HUES6 (cell line): ENCODE measurements around the gene HOXD4.

Experiments
- H3K27ac ChIP-seq: 2 replicates; pipeline ENCODE4 v1.7.0; 2013; ENCODE audit warnings: low read depth, mild to moderate bottlenecking, low read length, inconsistent platforms
- H3K27me3 ChIP-seq: 2 replicates; pipeline ENCODE4 v1.6.1; 2013; ENCODE audit warnings: low read length; ENCODE audit not compliant: control insufficient read depth, insufficient read depth
- H3K36me3 ChIP-seq: 2 replicates; pipeline ENCODE4 v1.6.1; 2013; ENCODE audit warnings: low read length; ENCODE audit not compliant: control insufficient read depth, insufficient read depth
- H3K4me1 ChIP-seq: 2 replicates; pipeline ENCODE4 v1.6.1; 2013; ENCODE audit warnings: low read length; ENCODE audit not compliant: control insufficient read depth, insufficient read depth
- H3K4me3 ChIP-seq: 2 replicates; pipeline ENCODE4 v1.5.1; 2013; ENCODE audit warnings: low read depth, low read length
- H3K9ac ChIP-seq: one replicate; pipeline ENCODE4 v1.6.1; 2013; ENCODE audit warnings: mild to moderate bottlenecking, low read length
- H3K9me3 ChIP-seq: 2 replicates; pipeline ENCODE4 v1.6.1; 2013; ENCODE audit warnings: low read depth, low read length; ENCODE audit not compliant: control insufficient read depth, insufficient read depth

The HOXD4 gene

DNA sequence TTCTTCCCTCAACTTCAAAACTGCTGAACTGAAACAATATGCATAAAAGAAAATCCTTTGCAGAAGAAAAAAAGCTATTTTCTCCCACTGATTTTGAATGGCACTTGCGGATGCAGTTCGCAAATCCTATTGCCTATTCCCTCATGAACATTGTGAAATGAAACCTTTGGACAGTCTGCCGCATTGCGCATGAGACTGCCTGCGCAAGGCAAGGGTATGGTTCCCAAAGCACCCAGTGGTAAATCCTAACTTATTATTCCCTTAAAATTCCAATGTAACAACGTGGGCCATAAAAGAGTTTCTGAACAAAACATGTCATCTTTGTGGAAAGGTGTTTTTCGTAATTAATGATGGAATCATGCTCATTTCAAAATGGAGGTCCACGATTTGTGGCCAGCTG lies 13.4 kb upstream of the HOXD4 start:
- no peaks in the 10 kb centered on the region for H3K36me3 ChIP-seq
- no peaks in the 10 kb centered on the region for H3K9me3 ChIP-seq
- peaks cover 100% of the 10 kb centered on the region for H3K27me3 ChIP-seq
- H3K4me3 ChIP-seq = peak overlapping the region; percentile 53; the same call in 1 of the 2 replicates
- peaks cover 14% of the 10 kb centered on the region for H3K4me1 ChIP-seq
- peak overlapping the region; percentile 63 for H3K9ac ChIP-seq
- no peak overlapping the region for H3K27ac ChIP-seq

DNA sequence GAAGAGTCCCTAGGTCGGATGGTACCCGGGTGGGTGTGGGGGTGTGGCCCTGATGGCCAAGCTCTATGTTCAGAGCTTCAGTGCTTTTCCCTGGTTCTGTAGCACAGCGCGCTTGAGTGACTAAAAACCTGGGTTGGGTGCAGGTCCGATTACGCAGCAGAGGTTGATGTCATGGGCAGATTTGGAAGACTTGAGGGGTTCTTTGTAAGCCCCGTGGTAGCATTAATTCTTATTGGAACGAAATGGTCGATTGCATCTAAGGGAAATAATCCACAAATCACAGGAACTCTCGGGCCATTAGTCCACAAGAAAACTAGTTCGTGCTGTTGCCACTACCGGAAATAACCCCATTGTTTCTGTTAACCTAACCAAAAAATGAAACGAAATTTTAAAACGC lies 12.8 kb upstream of the HOXD4 start:
- H3K36me3 ChIP-seq = no peaks in the 10 kb centered on the region
- peak overlapping the region; percentile 12; the same call in 1 of the 2 replicates for H3K4me3 ChIP-seq
- H3K27me3 ChIP-seq = peaks cover 100% of the 10 kb centered on the region
- peak overlapping the region; percentile 63 for H3K9ac ChIP-seq
- no peaks in the 10 kb centered on the region for H3K9me3 ChIP-seq
- H3K4me1 ChIP-seq = peaks cover 14% of the 10 kb centered on the region
- H3K27ac ChIP-seq = no peak overlapping the region

DNA sequence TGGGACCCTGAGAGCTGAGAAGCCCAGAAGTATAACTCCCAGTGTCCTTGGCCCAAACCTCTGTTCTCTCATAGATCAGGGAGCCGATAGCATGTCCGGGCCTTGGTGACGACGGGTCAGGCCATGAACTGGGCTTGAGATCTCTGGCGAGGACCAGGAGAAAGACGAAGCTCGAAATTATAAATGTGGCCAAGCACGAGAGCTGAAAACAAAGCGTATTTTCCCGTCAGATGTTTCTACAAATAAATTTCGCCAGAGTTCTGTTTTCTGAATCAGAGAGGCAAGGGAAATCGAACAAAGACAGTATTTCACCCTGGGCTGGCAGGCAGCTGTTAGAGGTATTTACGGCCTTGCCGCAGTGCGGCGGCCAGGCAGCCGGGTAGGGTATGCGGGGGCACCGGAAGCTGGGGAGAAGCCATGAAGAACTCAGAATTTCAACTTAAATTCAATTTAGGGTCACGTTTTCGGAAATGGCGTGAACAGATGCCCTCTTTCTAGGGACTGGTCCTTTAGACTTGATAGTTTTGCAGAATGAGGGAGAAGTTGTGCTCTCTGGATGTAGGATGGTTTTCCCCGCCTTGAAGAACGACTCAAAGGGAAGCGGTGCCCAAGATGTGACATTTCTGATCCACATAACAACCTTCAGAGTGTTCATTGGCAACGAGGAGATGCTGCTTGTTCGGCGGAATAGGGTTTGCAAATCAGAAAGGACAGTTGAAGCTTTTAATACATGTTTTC lies 12.3 kb upstream of the HOXD4 start:
- H3K9me3 ChIP-seq = no peaks in the 10 kb centered on the region
- H3K27ac ChIP-seq = no peak overlapping the region
- H3K9ac ChIP-seq = peak overlapping the region; percentile 63
- peaks cover 12% of the 10 kb centered on the region for H3K4me1 ChIP-seq
- peaks cover 100% of the 10 kb centered on the region for H3K27me3 ChIP-seq
- H3K36me3 ChIP-seq = no peaks in the 10 kb centered on the region
- peak overlapping the region; percentile 26; the same call in 1 of the 2 replicates for H3K4me3 ChIP-seq

DNA sequence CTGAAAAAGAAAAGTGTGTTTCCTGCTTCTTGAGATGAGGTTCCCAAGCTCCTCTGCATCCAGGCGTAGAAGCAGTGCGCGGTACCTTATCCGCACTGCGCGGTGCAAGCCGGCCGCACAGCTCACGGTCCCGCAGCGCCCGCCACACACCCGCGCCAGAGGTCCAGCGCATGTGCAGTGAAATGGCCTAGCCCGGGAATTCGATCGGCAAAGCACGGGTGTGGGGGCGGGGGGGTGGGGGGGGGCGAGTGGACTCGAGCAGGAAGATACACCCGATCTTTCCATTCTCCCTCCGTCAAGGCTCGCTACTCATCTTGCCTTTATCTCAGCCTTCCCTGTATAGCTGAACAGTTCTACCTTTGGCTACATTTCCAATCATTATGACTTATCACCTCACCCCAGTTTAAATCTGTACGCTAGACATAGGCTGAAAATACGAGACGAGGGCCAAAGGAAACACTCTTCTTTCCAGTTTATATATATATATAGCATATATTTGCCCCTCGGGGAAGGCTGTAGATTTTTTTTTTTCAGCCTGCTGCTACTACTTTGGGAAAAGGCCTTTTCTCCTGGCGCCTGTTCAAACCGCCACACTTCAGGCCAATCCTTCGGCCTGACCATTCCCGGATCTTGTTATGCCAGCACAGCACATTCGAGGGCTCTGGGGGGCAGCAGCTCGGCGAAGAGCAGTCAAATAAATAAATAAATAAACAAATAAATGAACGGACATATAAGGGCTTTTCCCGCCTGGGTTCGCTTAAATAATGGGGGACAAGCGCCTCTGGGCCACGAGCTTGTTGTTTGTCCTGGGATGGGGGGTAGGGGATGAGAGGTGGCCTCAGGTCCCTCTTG lies 11.5 kb upstream of the HOXD4 start:
- Histone ChIP-seq H3K27me3 (peaks cover 100% of the 10 kb centered on the region), H3K4me1 (peaks cover 9% of the 10 kb centered on the region), H3K36me3 (no peaks in the 10 kb centered on the region), H3K9ac (peak overlapping the region; percentile 63), H3K27ac (no peak overlapping the region), H3K9me3 (no peaks in the 10 kb centered on the region), H3K4me3 (peak overlapping the region; percentile 62)

DNA sequence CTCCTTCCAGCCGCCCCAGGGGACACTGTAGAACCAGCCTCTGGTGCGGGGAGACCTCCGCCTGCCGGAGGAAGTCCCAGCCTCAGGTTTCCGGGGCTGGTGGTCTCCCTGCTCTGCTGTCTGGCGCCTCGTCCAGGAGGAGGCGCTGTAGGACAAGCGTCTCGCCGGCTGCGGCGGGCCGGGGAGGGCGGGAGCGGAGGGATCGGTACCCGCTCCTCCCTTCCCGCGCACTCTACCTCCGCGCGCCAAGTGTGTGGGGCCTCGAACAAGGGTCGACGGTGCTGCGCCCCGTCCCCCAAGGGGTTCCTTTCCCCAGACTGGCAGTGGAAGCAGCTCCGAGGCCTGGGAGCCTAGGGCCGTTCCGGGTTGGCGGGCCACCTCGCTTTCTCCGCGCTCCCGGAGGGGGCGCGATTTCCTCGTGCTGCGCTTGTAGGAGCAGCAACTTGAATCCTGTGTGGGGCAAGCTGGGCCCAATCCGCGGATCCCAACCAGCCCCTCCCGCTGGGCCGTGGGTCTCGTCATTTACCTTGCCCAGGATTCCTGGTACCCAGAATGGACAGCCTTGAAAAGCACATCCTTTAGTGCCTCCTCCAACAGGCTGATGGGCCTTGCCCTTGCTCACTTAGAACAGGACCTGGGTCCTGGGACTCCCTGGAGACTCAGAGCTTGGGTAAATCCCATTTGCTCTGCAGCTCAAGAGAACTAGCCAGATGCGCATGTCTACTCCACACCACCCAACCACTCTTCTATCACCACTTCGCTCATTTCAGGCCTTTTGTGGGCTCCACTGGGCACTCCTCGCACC lies 10.6 kb upstream of the HOXD4 start:
- no peaks in the 10 kb centered on the region for H3K36me3 ChIP-seq
- peak overlapping the region; percentile 62 for H3K4me3 ChIP-seq
- H3K9ac ChIP-seq = peak overlapping the region; percentile 28
- H3K9me3 ChIP-seq = no peaks in the 10 kb centered on the region
- no peak overlapping the region for H3K27ac ChIP-seq
- H3K27me3 ChIP-seq = peaks cover 100% of the 10 kb centered on the region
- H3K4me1 ChIP-seq = peaks cover 4% of the 10 kb centered on the region

DNA sequence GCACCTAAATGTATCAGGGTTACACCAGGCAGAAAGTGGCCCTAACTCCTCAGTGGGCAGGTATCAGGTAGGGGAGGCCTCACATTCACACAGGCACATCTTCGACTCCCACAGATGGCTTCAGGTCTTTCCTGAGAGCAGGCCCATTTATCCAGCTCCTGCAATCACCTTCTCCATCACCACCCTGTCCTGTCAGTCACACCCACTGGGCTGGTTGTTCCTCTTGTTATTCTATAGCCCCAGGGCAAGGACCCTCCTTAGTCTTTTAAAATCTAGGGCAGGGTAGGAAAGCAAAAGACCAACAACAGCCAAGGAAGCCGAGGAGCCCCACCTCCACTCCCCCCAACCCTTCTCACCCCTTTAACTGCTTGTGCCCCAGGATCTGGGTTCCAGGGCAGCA lies 9.1 kb upstream of the HOXD4 start:
- Histone ChIP-seq H3K27me3 (peaks cover 100% of the 10 kb centered on the region), H3K4me1 (no peaks in the 10 kb centered on the region; the same call in 1 of the 2 replicates), H3K4me3 (no peak overlapping the region), H3K9ac (no peak overlapping the region), H3K36me3 (no peaks in the 10 kb centered on the region), H3K27ac (no peak overlapping the region), H3K9me3 (no peaks in the 10 kb centered on the region)

DNA sequence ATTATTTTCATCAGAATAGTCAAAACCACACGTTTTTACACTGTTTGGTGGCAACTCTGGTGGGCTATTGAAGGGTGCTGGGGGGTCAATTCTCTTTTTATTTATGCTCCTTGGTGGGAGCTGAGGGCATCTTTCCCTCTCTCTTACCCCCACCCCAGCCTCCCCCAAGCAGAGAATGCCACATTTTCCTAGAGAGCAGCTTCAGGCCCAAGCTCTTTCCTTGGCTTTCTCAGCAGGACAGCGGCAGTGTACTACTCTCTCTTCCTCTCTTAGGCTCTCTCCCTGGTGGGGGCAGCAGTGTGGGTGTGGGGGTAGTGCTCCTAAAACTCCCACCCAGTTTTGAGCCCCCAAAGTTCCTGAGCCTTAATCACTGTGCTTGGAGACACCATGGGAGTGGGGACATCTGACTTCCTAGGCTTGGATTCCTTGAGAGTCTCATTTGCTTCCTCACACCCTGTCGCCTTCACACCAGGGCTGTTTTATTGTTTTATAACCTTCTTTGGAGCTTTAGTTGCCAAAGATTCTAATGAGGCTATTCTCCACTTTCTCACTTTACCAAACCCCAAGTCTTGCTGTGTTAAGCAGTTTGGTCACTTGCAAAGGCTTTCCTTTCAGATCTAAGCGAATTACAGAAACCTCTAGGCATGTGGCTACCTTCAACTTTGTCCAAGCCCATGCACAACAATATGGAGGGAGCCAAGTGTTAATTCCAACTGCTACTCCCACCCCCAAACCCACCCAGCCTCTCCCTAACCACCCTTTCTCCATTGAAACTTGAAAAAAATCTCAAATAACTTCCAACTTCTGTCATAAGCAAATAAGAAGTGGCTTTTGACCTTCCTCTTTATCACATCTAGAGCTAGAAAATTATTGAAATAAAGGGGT lies 6.0 kb upstream of the HOXD4 start:
- Histone ChIP-seq H3K27me3 (peaks cover 100% of the 10 kb centered on the region), H3K4me3 (no peak overlapping the region), H3K4me1 (peaks cover 8% of the 10 kb centered on the region), H3K9me3 (no peaks in the 10 kb centered on the region), H3K9ac (no peak overlapping the region), H3K27ac (no peak overlapping the region), H3K36me3 (no peaks in the 10 kb centered on the region)

DNA sequence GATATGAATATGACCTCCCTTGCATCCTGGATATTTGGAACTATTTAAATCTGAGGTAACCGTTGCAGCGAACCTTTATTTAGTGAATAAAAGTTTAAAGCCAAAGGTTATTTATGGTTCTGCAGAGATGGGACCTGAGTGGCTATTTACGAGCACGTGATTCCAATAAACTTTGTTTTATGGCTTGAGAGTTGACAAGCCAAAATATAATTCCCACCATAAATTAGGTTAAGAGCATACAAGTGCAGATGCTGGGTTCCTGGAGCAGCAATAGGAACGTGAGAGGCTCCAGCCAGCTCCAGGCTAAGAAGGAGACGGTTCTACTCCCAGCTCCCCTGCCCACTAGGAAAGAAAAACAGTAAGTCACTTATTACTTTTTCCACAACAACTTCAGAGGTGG lies 5.2 kb upstream of the HOXD4 start:
- Histone ChIP-seq H3K36me3 (no peaks in the 10 kb centered on the region), H3K27ac (no peak overlapping the region), H3K4me1 (peaks cover 8% of the 10 kb centered on the region), H3K9ac (peak overlapping the region; percentile 31), H3K27me3 (peaks cover 100% of the 10 kb centered on the region), H3K9me3 (no peaks in the 10 kb centered on the region), H3K4me3 (no peak overlapping the region; the same call in 1 of the 2 replicates)

DNA sequence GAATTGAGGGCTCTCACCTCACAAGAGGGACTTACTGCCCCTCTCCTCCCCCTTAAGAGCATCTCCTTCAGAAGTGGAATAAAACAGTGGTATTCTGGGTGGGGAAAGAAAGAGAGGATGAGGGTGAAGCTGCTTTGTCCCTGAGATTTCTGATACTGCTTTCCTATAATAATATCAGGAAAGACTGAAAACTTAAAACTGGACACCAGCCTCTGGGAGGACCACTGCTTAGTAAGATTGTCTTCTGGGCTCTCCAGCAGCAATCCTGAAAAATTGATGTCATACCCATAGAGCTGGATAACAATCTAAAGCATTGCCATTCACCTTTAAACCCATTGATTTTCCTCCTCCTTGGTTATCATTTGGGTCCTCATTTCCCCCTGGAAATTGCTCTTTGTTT lies 4.7 kb upstream of the HOXD4 start:
- Histone ChIP-seq H3K27ac (no peak overlapping the region), H3K4me1 (peaks cover 8% of the 10 kb centered on the region), H3K9ac (peak overlapping the region; percentile 31), H3K9me3 (no peaks in the 10 kb centered on the region), H3K27me3 (peaks cover 100% of the 10 kb centered on the region), H3K36me3 (no peaks in the 10 kb centered on the region), H3K4me3 (peak overlapping the region; percentile 16; the same call in 1 of the 2 replicates)

DNA sequence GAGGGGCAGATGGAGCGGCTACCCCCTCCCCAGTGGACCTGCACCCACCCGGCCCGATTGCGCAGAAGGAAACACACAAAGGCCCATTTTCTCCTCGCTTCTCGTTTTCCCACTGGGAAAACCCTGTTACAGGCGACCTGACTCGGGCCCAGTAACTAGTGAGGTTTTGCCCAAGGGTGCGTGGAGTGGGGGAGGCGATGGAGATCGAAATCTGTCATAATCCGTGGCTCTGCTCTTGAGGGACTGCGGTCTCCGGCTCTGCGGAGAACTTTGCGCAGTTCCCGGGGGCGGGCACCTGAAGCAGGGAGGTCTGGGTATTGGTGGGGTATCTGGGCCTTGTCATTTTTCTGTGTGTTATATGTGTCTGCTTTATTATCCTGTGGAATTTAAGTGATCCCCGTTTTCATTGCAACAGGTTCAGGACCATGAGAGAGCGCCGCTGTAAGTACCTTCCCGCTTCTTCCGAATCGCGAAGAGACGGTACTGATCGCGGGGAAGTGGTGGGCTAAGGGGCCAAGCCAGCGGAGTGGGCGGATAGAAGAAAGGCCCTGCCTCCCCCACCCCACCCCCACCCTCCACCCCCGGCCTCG lies 4.0 kb upstream of the HOXD4 start:
- H3K4me3 ChIP-seq = no peak overlapping the region; the same call in 1 of the 2 replicates
- H3K36me3 ChIP-seq = no peaks in the 10 kb centered on the region
- H3K27me3 ChIP-seq = peaks cover 100% of the 10 kb centered on the region
- no peak overlapping the region for H3K27ac ChIP-seq
- H3K9ac ChIP-seq = peak overlapping the region; percentile 31
- no peaks in the 10 kb centered on the region for H3K9me3 ChIP-seq
- H3K4me1 ChIP-seq = peaks cover 11% of the 10 kb centered on the region
